Uterus (tissue), 4 donors: ENCODE measurements around the gene SCRT2. TPM values are rescaled to one million over a fixed set of nuclear protein-coding genes. Genes with fewer than 3 reads are reported as not detected.
A peak's percentile ranks its signal among the peaks of the same experiment; 100 is the strongest.

ENCODE experiments used
- DNase-seq, 2 donors: peaks; one replicate each; pipeline ENCODE4 v3.0.0-alpha.2; 2019 to 2020
- H3K27ac ChIP-seq, 2 donors: fragments of 200-600 bp; sonication (generic); 1 replicate in 1 of 2; 2 replicates in 1 of 2; pipeline ENCODE4 v1.5.1; 2016 to 2018
- H3K27me3 ChIP-seq, 2 donors: fragments of 200-600 bp; sonication (generic); one replicate each; pipeline ENCODE4 v1.5.1; 2018 to 2019; ENCODE audit warnings: control low read depth in 1 of 2
- H3K36me3 ChIP-seq, 2 donors: fragments of 200-600 bp; sonication (generic); one replicate each; pipeline ENCODE4 v1.5.1; 2019; ENCODE audit warnings: control low read depth in 1 of 2
- H3K4me1 ChIP-seq, 2 donors: fragments of 200-600 bp; sonication (generic); one replicate each; pipeline ENCODE4 v1.5.1; 2018 to 2019; ENCODE audit warnings: control low read depth in 1 of 2
- H3K4me3 ChIP-seq, 2 donors: fragments of 200-600 bp; sonication (generic); 1 replicate in 1 of 2; 2 replicates in 1 of 2; pipeline ENCODE4 v1.5.1; 2018 to 2019; ENCODE audit warnings: mild to moderate bottlenecking in 1 of 2
- H3K9me3 ChIP-seq, 2 donors: fragments of 200-600 bp; sonication (generic); one replicate each; pipeline ENCODE4 v1.5.1; 2019; ENCODE audit warnings: control low read depth in 1 of 2
- POLR2A ChIP-seq, 2 donors: fragments of 450-650 bp; IDR thresholded peaks; one replicate each; pipeline ENCODE4 v1.6.1; 2016; ENCODE audit warnings: antibody characterized with exemption in 2 of 2, mild to moderate bottlenecking in 1 of 2, moderate library complexity in 1 of 2
- intact Hi-C: fragments of 100-400 bp; cut with DNase I; formaldehyde crosslinking; loops from one replicate; pipeline ENCODE4 v1.15.1; 2023; ENCODE audit warnings: low total_unique reads
- total RNA-seq, 4 donors: library from RNA; depleted of rRNA in 3 of 4; stranded (reverse); fragments of >200 nt in 3 of 4; gene quantifications; one replicate each; pipeline versions ENCODE4 v1.1.0 to v1.2.4, GENCODE V29; 2014 to 2023
- TF ChIP-seq, protein P1 (sequence below), 4 experiments: fragments of 200-600 bp in 2 of 4; fragments of 450-650 bp in 2 of 4; sonication (generic) in 2 of 4; IDR thresholded peaks; one replicate each; pipeline ENCODE4 v1.5.1; 2016 to 2019; ENCODE audit warnings: antibody characterized with exemption in 4 of 4, mild to moderate bottlenecking in 2 of 4, moderate library complexity in 1 of 4
- donor health status: DM: yes; HTN: yes; CAD: no.

The SCRT2 gene
- total RNA-seq, 4 donors from 2014 or later, result not detected

DNA sequence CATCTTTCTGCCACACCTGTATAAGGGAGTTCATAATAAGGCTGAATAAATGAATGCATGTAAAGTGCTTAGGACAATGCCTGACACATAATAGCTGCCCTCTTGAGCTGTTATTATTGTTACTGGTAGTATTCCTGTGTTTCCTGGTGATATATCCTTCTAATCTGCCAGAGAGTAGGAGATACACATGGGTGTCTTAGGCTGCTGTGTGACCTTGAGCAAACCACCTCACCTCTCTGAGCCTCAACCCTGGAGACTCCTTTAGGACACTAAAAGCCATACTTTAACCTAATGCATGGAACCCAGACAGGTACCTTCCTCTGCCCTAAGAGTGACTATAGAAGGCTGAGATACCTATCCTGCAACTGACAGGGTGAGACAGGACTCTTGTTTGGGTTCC lies 7.6 kb downstream of the SCRT2 start:
- Histone ChIP-seq H3K4me3 (no peak overlapping the region), H3K9me3 (no peaks in the 10 kb centered on the region), H3K27me3 (peaks cover 0 to 17% of the 10 kb centered on the region in 2 donors), H3K4me1 (peaks cover 0 to 5% of the 10 kb centered on the region in 2 donors), H3K36me3 (no peaks in the 10 kb centered on the region), H3K27ac (no peak overlapping the region)
- intact Hi-C loops, result no loop called here
- TF ChIP-seq, protein P1, sequence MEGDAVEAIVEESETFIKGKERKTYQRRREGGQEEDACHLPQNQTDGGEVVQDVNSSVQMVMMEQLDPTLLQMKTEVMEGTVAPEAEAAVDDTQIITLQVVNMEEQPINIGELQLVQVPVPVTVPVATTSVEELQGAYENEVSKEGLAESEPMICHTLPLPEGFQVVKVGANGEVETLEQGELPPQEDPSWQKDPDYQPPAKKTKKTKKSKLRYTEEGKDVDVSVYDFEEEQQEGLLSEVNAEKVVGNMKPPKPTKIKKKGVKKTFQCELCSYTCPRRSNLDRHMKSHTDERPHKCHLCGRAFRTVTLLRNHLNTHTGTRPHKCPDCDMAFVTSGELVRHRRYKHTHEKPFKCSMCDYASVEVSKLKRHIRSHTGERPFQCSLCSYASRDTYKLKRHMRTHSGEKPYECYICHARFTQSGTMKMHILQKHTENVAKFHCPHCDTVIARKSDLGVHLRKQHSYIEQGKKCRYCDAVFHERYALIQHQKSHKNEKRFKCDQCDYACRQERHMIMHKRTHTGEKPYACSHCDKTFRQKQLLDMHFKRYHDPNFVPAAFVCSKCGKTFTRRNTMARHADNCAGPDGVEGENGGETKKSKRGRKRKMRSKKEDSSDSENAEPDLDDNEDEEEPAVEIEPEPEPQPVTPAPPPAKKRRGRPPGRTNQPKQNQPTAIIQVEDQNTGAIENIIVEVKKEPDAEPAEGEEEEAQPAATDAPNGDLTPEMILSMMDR (IDR thresholded peaks at IDR 0.05), result no peak
- no peak for TF ChIP-seq POLR2A (IDR thresholded peaks at IDR 0.05)
- no peak for DNase-seq

DNA sequence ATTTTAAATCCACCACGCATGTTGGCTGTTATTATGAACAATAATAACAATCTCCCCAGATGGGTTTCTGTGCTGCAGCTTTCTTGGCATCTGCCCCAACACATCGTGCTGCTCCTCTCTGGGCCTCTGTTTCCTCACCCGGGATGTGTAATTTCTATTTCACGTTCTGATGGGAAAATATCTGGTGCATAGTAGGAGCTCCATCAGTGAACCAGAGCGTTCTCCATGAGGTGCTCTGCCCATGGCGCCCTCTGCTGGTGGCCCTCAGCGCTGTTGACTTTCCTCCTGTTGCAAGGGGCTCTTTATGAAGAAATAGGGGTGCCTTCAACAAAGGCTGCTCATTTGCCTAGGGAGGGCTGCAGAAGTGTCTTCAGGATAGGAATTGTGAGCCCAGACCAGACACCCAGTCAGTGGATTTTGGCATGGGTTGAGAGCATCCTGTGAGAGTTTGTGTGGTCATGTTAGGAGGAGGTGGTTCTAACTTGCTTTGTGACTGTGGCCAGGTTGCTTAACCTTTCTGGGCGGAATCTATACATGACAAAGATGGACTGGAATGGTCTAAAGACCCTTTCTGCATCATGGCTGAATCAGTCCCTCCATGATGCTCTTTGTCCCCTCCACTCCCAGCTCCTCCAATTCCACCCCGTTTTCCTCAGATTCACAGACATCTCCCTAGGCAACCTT lies 8.1 kb downstream of the SCRT2 start:
- H3K36me3 ChIP-seq, result no peaks in the 10 kb centered on the region
- no peak overlapping the region for H3K4me3 ChIP-seq
- H3K27me3 ChIP-seq, result peaks cover 0 to 16% of the 10 kb centered on the region in 2 donors
- DNase-seq, result no peak
- no peak for TF ChIP-seq POLR2A (IDR thresholded peaks at IDR 0.05)
- TF ChIP-seq, protein P1 (IDR thresholded peaks at IDR 0.05), result peak; percentile 43 to 51 (median 49)
- intact Hi-C loops, result no loop called here
- H3K27ac ChIP-seq, result no peak overlapping the region
- H3K9me3 ChIP-seq, result no peaks in the 10 kb centered on the region
- peaks cover 0 to 5% of the 10 kb centered on the region in 2 donors for H3K4me1 ChIP-seq

DNA sequence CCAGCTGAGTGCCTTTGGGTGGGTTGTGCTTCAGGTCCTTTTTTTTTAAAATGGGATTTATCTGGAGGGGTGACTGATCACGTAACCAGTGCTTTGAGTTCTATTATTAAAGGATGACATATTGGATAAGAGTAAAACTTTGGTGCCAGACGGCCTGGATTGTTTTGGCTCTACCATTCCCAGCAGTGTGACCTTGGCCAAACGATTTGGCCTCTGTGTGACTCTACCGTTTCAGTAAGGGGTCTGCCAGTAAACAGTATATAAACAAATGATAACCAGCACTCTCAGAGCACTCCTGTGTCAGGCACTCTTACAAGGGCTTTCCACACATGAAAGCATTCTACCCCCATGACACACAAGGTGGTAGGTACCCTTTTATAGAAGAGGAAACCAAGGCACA lies 8.7 kb downstream of the SCRT2 start:
- H3K27me3 ChIP-seq, result peaks cover 0 to 16% of the 10 kb centered on the region in 2 donors
- no peaks in the 10 kb centered on the region for H3K9me3 ChIP-seq
- DNase-seq, result no peak
- no peak overlapping the region for H3K4me3 ChIP-seq
- peaks cover 0 to 5% of the 10 kb centered on the region in 2 donors for H3K4me1 ChIP-seq
- H3K36me3 ChIP-seq, result no peaks in the 10 kb centered on the region
- TF ChIP-seq, protein P1 (IDR thresholded peaks at IDR 0.05), result no peak
- TF ChIP-seq POLR2A (IDR thresholded peaks at IDR 0.05), result no peak
- intact Hi-C loops, result no loop called here
- no peak overlapping the region for H3K27ac ChIP-seq

DNA sequence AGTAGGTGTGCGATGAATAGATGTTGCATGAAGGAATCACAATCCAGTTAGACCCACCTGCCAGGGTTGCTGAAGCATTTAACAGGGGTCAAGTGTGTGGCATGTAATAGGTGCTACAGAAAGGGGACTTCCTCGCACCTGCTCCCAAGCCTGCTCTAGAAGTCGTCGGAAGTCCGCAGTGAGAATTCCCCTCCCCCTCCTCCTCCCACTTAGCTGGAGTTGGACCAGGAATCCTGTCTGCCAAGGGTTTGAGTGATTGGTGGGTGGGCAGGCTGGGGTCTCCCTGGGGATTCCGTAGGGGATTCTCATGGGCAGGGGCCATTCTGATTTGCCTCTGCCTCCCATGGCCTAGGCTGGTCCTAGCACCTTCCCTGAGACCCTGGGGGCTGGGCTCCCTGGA lies 10.3 kb downstream of the SCRT2 start:
- no peaks in the 10 kb centered on the region for H3K36me3 ChIP-seq
- TF ChIP-seq, protein P1 (IDR thresholded peaks at IDR 0.05), result no peak
- no peak for TF ChIP-seq POLR2A (IDR thresholded peaks at IDR 0.05)
- H3K4me3 ChIP-seq, result no peak overlapping the region
- H3K9me3 ChIP-seq, result no peaks in the 10 kb centered on the region
- intact Hi-C loops, result no loop called here
- no peak for DNase-seq
- H3K4me1 ChIP-seq, result peaks cover 0 to 5% of the 10 kb centered on the region in 2 donors
- H3K27ac ChIP-seq, result no peak overlapping the region
- peaks cover 0 to 12% of the 10 kb centered on the region in 2 donors for H3K27me3 ChIP-seq

DNA sequence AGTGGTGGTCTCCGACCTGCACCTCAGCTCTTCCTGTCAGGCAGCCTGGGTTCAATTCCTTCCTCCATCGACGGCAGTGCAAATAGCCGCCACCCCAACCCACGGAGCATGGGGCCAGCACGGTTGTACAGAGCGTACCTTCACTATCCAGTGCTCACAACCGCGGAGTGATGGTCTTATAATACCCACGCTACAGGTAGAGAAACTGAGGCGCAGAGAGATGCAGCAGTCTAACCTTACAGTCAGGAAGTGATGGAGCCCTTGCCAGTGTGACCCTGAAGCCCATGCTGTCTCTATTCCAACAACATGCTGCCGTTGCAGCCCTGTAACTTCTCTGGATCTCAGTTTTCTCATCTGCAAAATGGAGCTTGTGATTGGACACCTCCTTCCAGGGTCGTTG lies 11.0 kb downstream of the SCRT2 start:
- Histone ChIP-seq H3K36me3 (no peaks in the 10 kb centered on the region), H3K4me3 (no peak overlapping the region), H3K4me1 (peaks cover 0 to 5% of the 10 kb centered on the region in 2 donors), H3K9me3 (no peaks in the 10 kb centered on the region), H3K27me3 (peaks cover 0 to 12% of the 10 kb centered on the region in 2 donors), H3K27ac (no peak overlapping the region)
- TF ChIP-seq, protein P1 (IDR thresholded peaks at IDR 0.05), result no peak
- TF ChIP-seq POLR2A (IDR thresholded peaks at IDR 0.05), result no peak
- intact Hi-C loops, result no loop called here
- DNase-seq, result no peak
